Measurements from ENCODE around the gene DDX25.

DNA sequence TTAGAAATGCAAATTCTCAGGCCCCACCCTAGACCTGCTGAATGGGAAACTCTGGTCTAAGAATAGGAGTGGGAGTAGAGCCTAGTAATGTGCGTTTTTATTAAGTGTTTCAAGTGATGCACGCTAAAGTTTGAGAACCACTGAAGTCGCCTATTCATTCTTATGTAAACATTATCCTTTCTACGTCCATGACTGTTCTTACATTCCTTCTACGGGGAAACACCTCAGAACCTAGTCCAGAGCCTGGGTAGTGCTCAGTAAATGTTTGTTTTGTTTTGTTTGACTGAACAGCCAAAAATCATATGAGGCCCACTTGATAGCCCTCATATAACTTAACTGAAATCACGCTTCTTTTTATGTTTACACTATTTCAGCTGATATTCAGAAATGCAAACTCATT lies 71.3 kb downstream of the DDX25 start:
- no peak for TF ChIP-seq POLR2AphosphoS5 (IDR thresholded peaks at IDR 0.05)
- TF ChIP-seq, protein P1, sequence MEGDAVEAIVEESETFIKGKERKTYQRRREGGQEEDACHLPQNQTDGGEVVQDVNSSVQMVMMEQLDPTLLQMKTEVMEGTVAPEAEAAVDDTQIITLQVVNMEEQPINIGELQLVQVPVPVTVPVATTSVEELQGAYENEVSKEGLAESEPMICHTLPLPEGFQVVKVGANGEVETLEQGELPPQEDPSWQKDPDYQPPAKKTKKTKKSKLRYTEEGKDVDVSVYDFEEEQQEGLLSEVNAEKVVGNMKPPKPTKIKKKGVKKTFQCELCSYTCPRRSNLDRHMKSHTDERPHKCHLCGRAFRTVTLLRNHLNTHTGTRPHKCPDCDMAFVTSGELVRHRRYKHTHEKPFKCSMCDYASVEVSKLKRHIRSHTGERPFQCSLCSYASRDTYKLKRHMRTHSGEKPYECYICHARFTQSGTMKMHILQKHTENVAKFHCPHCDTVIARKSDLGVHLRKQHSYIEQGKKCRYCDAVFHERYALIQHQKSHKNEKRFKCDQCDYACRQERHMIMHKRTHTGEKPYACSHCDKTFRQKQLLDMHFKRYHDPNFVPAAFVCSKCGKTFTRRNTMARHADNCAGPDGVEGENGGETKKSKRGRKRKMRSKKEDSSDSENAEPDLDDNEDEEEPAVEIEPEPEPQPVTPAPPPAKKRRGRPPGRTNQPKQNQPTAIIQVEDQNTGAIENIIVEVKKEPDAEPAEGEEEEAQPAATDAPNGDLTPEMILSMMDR (IDR thresholded peaks at IDR 0.05) = no peak
- no peak for TF ChIP-seq EP300 (IDR thresholded peaks at IDR 0.05)
- no peak for TF ChIP-seq POLR2A (IDR thresholded peaks at IDR 0.05)
